ENCODE results near the gene HYAL3. TPM values are rescaled to one million over a fixed set of nuclear protein-coding genes. Genes with fewer than 3 reads are reported as not detected.

HYAL3 gene
- total RNA-seq, 1 experiment from 2014 or later, result 3.0 TPM

GRCh38 chr3:50260942-50261441, 38.2 kb downstream of the HYAL3 start:
- H3K27me3 ChIP-seq, result no peaks in the 10 kb centered on the region
- peaks cover 8% of the 10 kb centered on the region for H3K36me3 ChIP-seq
- DNase-seq, result no peak
- H3K9me3 ChIP-seq, result no peaks in the 10 kb centered on the region
- peak overlapping the region; percentile 54 for H3K4me3 ChIP-seq

DNA sequence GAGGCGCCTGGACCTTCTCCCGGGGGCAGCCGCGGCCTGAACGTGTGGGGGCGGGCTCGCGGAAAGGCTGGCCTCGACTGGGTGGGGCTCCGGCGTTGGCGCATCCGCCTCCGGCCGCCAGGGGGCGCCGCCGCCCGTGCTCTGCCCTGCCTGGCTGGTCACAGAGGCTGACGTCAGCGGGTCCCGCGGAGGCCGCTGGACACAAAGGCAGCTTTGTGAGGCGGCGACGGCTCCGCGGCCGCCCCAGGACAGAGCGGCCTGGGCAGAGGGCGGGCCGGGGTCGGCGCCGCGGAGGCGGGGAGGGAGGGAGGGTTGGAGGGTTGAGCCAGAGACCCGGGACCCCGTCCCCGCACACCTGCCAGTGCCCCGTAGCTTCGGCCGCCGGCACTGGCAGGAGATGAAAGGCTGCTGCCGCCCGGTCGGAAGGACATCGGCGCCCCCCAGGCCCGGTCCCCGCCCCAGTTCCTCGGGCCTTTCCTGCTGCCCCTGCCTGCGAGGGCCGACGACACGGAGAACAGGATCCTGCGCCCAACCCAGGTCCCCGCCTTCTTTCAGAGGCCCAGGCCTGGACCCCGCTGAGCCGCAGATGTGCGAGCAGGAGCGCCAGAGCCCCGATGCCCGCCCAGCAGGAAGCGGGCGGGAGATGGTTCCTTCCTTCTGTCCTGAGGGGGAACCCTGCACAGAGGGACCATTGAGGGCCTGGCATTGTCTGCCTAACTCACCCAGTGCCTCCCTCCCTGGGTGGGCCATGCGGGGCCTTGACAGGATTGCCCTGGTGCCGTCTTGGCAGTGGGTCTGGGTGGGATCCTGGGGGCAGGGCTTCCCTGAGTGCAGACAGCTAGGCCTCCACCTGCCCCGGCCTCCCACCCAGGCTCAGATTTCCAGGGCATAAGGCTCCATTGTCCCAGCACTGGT, 38.9 kb downstream of the HYAL3 start:
- peaks cover 8% of the 10 kb centered on the region for H3K36me3 ChIP-seq
- H3K4me3 ChIP-seq, result peak overlapping the region; percentile 54
- no peaks in the 10 kb centered on the region for H3K9me3 ChIP-seq
- H3K27me3 ChIP-seq, result no peaks in the 10 kb centered on the region
- DNase-seq, result peak; percentile 88

DNA sequence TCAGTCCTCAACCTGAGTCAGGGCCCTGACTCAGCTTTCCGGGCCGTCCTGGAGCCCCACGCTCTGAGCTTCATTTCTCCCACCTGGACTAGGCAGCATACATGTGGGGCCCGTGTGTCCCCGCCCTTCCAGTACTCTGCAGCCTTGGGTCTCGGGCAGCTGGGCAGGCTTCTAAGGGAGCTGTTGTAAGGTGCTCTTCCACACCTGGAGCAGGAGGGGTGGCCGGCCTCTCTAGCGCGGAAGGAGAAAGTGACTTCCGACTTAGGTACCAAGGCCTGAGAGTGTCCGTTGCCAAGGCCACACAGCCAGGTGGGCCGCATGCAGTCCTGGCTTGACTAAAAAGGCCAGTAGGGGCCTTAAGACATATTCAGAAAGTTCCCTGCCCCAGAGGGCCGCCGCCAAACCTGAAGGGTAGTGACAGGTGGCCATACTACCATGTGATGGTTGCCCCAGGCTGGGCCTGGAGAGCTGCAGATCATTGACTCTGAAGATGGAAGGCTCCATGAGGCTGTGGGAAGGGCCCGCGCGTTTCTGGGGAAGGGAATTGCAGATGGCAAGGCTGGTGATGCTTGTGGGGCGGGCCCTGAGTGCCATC, 39.7 kb downstream of the HYAL3 start:
- H3K4me3 ChIP-seq, result no peak overlapping the region; the same call in 1 of the 2 replicates
- H3K36me3 ChIP-seq, result peaks cover 8% of the 10 kb centered on the region
- H3K9me3 ChIP-seq, result no peaks in the 10 kb centered on the region
- no peaks in the 10 kb centered on the region for H3K27me3 ChIP-seq
- DNase-seq, result no peak

DNA sequence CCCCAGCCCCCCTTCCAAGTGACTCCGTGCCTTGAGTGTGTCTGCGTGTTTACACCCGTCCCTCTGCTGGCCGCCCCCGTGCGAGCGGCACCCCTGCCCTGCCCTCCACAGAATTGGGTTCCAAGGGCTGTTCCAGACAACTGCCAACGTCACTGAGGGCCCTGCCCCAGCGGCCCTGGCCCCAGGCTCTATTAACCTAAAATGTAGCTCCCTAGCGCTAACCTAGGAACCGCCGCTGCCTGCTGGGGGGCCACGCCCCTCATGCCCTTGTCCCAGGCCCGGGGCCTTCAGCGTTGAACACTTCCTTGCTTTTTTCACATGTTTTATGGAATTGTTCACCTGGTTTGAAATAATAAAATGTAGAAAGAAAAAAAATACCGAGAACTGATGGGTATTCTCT, 40.2 kb downstream of the HYAL3 start:
- Histone ChIP-seq H3K27me3 (no peaks in the 10 kb centered on the region), H3K9me3 (no peaks in the 10 kb centered on the region), H3K4me3 (no peak overlapping the region), H3K36me3 (peaks cover 8% of the 10 kb centered on the region)
- no peak for DNase-seq

GRCh38 chr3:50258029-50258680, 41.0 kb downstream of the HYAL3 start:
- DNase-seq, result no peak
- Histone ChIP-seq H3K9me3 (no peaks in the 10 kb centered on the region), H3K4me3 (no peak overlapping the region), H3K27me3 (no peaks in the 10 kb centered on the region), H3K36me3 (peaks cover 8% of the 10 kb centered on the region)

DNA sequence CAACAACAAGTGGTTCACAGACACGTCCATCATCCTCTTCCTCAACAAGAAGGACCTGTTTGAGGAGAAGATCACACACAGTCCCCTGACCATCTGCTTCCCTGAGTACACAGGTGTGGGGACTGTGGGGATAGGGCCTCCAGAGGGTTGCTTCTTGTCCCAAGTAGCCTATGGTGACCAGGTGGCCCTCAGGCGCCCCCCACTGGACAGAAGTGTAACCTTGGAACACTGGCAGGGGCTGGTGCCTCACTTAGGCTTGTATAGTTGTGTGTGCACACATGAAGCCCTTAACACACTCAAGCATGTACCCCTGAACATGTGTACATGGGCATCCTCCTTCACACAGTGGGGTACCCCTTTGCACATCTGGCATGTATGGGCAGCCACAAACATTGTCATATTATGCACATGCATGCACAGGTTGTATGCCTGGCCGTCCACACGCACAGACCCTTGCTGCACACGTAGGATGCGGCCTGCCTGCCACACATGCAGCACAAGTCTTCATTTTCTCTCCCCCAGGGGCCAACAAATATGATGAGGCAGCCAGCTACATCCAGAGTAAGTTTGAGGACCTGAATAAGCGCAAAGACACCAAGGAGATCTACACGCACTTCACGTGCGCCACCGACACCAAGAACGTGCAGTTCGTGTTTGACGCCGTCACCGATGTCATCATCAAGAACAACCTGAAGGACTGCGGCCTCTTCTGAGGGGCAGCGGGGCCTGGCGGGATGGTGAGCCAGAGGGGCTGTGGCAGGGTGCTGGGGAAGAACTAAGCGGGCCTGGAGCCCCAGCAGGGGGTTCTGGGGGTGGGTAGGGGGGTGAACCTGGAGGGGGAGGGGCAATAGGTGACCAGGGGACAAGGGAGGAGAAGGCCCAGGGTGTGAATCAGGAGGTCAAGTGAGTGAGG, 42.0 kb downstream of the HYAL3 start:
- no peak for DNase-seq
- no peaks in the 10 kb centered on the region for H3K9me3 ChIP-seq
- H3K4me3 ChIP-seq, result no peak overlapping the region
- peaks cover 10% of the 10 kb centered on the region for H3K36me3 ChIP-seq
- no peaks in the 10 kb centered on the region for H3K27me3 ChIP-seq

DNA sequence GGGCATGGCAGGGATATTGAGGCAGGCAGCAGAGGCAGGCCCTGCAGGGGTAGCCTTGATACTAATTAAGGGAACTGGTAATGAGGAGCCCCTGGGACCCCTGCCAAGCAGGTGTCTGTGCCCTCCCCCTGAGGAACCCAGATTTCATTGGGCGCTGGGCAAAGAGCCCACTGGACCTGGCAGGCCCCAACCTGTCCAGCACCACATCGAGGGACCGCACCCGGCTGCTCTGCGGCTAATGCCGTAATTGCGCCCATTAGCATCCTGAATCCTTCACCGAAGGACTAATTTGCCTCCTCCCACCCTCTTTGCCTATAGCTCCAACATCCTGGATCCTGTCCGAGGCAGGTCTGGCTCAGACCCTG, 44.0 kb downstream of the HYAL3 start:
- peaks cover 12% of the 10 kb centered on the region for H3K36me3 ChIP-seq
- H3K9me3 ChIP-seq, result no peaks in the 10 kb centered on the region
- H3K27me3 ChIP-seq, result no peaks in the 10 kb centered on the region
- no peak for DNase-seq
- H3K4me3 ChIP-seq, result no peak overlapping the region

- H3K27me3 ChIP-seq, result no peaks in the 10 kb centered on the region
- H3K4me3 ChIP-seq, result no peak overlapping the region
- no peak for DNase-seq
- H3K36me3 ChIP-seq, result peaks cover 12% of the 10 kb centered on the region
- no peaks in the 10 kb centered on the region for H3K9me3 ChIP-seq
These were observed 44.5 kb downstream of the HYAL3 start for GRCh38 chr3:50254577-50255250.

GRCh38 chr3:50251220-50251619, 48.0 kb downstream of the HYAL3 start:
- Histone ChIP-seq H3K4me3 (no peak overlapping the region), H3K36me3 (peaks cover 10% of the 10 kb centered on the region), H3K27me3 (no peaks in the 10 kb centered on the region), H3K9me3 (no peaks in the 10 kb centered on the region)
- peak; percentile 64 for DNase-seq

DNA sequence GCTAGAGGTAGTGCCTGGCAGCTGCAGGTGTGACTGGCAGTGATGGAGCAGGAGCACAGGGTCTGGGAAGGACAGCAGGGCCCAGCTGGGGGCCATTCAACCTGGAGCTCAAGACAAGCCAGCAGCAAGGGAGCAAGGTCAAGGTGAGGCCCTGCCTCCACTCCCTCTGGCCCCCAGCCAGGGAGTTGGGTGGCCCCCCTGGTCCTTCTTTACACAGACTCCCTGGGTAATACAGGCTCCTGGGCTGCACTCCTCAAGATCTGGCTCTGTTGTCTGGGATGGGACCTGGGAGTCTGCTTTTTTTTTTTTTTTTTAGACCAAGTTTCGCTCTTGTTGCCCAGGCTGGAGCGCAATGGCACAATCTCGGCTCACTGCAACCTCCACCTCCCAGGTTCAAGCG, 48.7 kb downstream of the HYAL3 start:
- Histone ChIP-seq H3K36me3 (peaks cover 10% of the 10 kb centered on the region), H3K4me3 (no peak overlapping the region), H3K27me3 (no peaks in the 10 kb centered on the region), H3K9me3 (no peaks in the 10 kb centered on the region)
- no peak for DNase-seq

DNA sequence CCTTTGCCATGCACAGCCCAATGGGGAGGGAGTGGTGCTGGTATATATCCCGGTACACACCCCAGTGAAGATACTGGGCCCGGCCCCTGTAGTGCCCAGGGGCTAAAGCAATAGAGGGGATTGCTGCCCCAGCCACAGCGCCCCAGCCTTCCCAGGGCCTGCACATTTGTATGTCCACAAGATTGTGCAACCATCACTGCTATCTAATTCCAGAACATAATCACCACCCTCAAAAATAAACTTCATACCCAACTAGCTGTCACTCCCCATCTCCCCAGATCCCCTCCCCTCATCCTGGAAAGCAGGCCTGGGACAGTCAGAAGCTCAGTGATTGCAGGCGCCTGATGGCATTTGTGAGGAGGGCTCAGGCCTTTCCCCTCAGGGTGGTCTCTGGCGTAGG, 49.7 kb downstream of the HYAL3 start:
- Histone ChIP-seq H3K27me3 (no peaks in the 10 kb centered on the region), H3K36me3 (peaks cover 10% of the 10 kb centered on the region), H3K4me3 (no peak overlapping the region), H3K9me3 (no peaks in the 10 kb centered on the region)
- DNase-seq, result no peak

- H3K27me3 ChIP-seq, result no peaks in the 10 kb centered on the region
- peaks cover 10% of the 10 kb centered on the region for H3K36me3 ChIP-seq
- no peaks in the 10 kb centered on the region for H3K9me3 ChIP-seq
- no peak overlapping the region for H3K4me3 ChIP-seq
- peak; percentile 59 for DNase-seq
These were observed 50.8 kb downstream of the HYAL3 start for GRCh38 chr3:50248387-50248786.

DNA sequence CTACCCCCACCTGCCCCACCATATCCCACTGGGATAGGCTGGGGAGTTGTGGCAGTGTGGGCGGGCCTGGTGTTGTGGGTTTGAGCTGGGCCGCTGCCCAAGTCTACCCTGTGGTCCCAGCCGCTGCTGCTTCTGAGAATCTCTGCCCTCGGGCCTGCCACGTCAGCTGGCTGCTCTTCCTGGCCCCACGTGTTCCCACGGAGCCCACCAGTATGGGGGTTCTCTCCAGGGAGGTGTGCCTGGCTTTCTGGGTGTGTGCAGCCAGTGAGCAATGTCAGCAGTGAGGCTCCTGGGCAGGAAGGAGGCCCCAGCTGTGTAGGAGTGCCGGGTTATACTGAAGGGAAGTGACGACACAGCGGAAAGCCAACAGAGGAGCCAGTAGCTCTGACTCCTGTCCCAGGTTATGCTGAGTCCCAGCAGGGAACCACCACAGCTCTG, 52.7 kb downstream of the HYAL3 start:
- Histone ChIP-seq H3K9me3 (no peaks in the 10 kb centered on the region), H3K4me3 (peak overlapping the region; percentile 35), H3K36me3 (peaks cover 5% of the 10 kb centered on the region; the same call in 1 of the 2 replicates), H3K27me3 (no peaks in the 10 kb centered on the region)
- peak; percentile 93 for DNase-seq

GRCh38 chr3:50245831-50246516, 53.2 kb downstream of the HYAL3 start:
- H3K36me3 ChIP-seq, result peaks cover 5% of the 10 kb centered on the region; the same call in 1 of the 2 replicates
- H3K27me3 ChIP-seq, result no peaks in the 10 kb centered on the region
- DNase-seq, result peak; percentile 83
- peak overlapping the region; percentile 35 for H3K4me3 ChIP-seq
- no peaks in the 10 kb centered on the region for H3K9me3 ChIP-seq

DNA sequence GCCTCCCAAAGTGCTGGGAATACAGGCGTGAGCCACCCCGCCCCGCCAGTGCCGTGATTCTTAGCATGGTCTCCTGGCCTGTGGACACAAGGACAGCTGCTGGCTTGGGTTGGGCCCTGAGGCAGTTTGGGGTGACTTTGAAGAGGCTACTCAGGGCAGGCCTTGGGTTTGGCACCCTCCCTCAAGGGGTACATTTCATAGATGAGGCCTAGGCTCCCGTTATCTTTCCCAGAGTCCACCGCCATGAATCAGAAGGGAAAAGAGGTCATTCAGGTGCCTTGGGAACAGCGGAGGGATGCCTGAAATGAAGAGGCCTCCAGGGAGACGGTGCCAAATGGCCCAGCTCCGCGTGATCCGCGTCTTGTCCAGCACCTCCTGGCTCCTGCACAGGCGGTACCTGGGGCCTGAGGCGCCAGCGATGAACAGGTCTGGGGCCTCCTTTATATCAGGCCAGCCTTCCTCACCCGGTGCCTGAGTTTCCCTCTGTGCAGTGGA, 53.9 kb downstream of the HYAL3 start:
- Histone ChIP-seq H3K36me3 (peaks cover 5% of the 10 kb centered on the region; the same call in 1 of the 2 replicates), H3K27me3 (no peaks in the 10 kb centered on the region), H3K4me3 (no peak overlapping the region; the same call in 1 of the 2 replicates), H3K9me3 (no peaks in the 10 kb centered on the region)
- DNase-seq, result no peak
